ENCODE data around the gene RGS17.

The RGS17 gene

GRCh38 chr6:153162172-153162571 lies 31.1 kb upstream of the RGS17 start (continued):
- no peak for TF ChIP-seq ZNF280C (tag by site-specific recombination; IDR thresholded peaks at IDR 0.05)
- TF ChIP-seq ZNF645 (tag by site-specific recombination; IDR thresholded peaks at IDR 0.05): no peak

GRCh38 chr6:153160221-153160620 lies 29.1 kb upstream of the RGS17 start:
- H3K4me3 ChIP-seq (ENCODE audit: low read depth, low read length): no peak overlapping the region
- H3K27ac ChIP-seq (ENCODE audit: extremely low read depth, low read depth, low read length): no peak overlapping the region
- no peaks in the 10 kb centered on the region for H3K4me1 ChIP-seq (ENCODE audit: control insufficient read depth, insufficient read depth, low read length)
- no peaks in the 10 kb centered on the region for H3K9me3 ChIP-seq (ENCODE audit: control insufficient read depth, insufficient read depth, low read depth, low read length)
- H3K36me3 ChIP-seq (ENCODE audit: control insufficient read depth in 2 of 2, insufficient read depth in 1 of 2, low read length in 2 of 2): no peaks in the 10 kb centered on the region
- POLR2A ChIA-PET: no interaction called here
- CTCF ChIA-PET: interaction anchor here (0.8 kb wide), 1 partner anchor 352 kb away, joined by 3 read pairs; no protein-coding TSS in a partner anchor
- TF ChIP-seq ZBTB11 (tag by site-specific recombination; conservative IDR thresholded peaks at IDR 0.05; ENCODE audit: low read depth) (no peak), ZNF585B (tag by site-specific recombination; IDR thresholded peaks at IDR 0.05) (no peak)

GRCh38 chr6:153150752-153151440 lies 19.8 kb upstream of the RGS17 start:
- no peaks in the 10 kb centered on the region for H3K36me3 ChIP-seq (ENCODE audit: control insufficient read depth in 2 of 2, insufficient read depth in 1 of 2, low read length in 2 of 2)
- H3K27ac ChIP-seq (ENCODE audit: extremely low read depth, low read depth, low read length): no peak overlapping the region
- peak overlapping the region; percentile 10 for H3K4me3 ChIP-seq (ENCODE audit: low read depth, low read length)
- no peaks in the 10 kb centered on the region for H3K4me1 ChIP-seq (ENCODE audit: control insufficient read depth, insufficient read depth, low read length)
- TF ChIP-seq SETDB1 (IDR thresholded peaks at IDR 0.05; ENCODE audit: insufficient read length, low read length) (no peak), ZNF121 (tag by site-specific recombination; IDR thresholded peaks at IDR 0.05) (no peak), ZNF624 (tag by site-specific recombination; IDR thresholded peaks at IDR 0.05) (no peak), GLIS2 (tag by site-specific recombination; IDR thresholded peaks at IDR 0.05) (no peak), ZNF768 (tag by site-specific recombination; IDR thresholded peaks at IDR 0.05) (no peak), TCF7L2 (IDR thresholded peaks at IDR 0.05; ENCODE audit: borderline replicate concordance, low read depth, low read length) (no peak), ZNF26 (tag by site-specific recombination; IDR thresholded peaks at IDR 0.05) (no peak), ZNF366 (tag by site-specific recombination; conservative IDR thresholded peaks at IDR 0.05) (no peak), SCRT2 (tag by site-specific recombination; IDR thresholded peaks at IDR 0.05) (no peak), ZNF416 (tag by site-specific recombination; IDR thresholded peaks at IDR 0.05) (no peak), ZNF585B (tag by site-specific recombination; IDR thresholded peaks at IDR 0.05) (no peak), SP7 (tag by site-specific recombination; IDR thresholded peaks at IDR 0.05) (no peak), ZFP41 (tag by site-specific recombination; IDR thresholded peaks at IDR 0.05; ENCODE audit: borderline replicate concordance) (no peak), ZFP37 (tag by site-specific recombination; IDR thresholded peaks at IDR 0.05) (no peak), EGR2 (tag by site-specific recombination; IDR thresholded peaks at IDR 0.05; ENCODE audit: low read depth) (no peak), ZNF155 (tag by site-specific recombination; IDR thresholded peaks at IDR 0.05) (no peak), ZNF629 (tag by site-specific recombination; IDR thresholded peaks at IDR 0.05) (no peak)
- no peaks in the 10 kb centered on the region for H3K9me3 ChIP-seq (ENCODE audit: control insufficient read depth, insufficient read depth, low read depth, low read length)
- POLR2A ChIA-PET: no interaction called here
- CTCF ChIA-PET: interaction anchor here (1.0 kb wide), 1 partner anchor 126 kb away, joined by 3 read pairs; no protein-coding TSS in a partner anchor
